ENCODE results near the gene EHMT1. TPM values are rescaled to one million over a fixed set of nuclear protein-coding genes. Genes with fewer than 3 reads are reported as not detected.
"Not testable (repeated sequence)": the region's sequence is repeated elsewhere in the genome, so short reads cannot be mapped to it uniquely, and the experiment has no call there.

The EHMT1 gene
- total RNA-seq, 4 donors from 2014 or later, result 71.6 to 78.2 (median 74.2) TPM

- DNase-seq (ENCODE audit: extremely low spot score), result no peak
- Histone ChIP-seq H3K4me3 (no peak overlapping the region), H3K9me3 (no peaks in the 10 kb centered on the region), H3K27me3 (no peaks in the 10 kb centered on the region), H3K27ac (replicated peaks in 1 of 4) (no peak overlapping the region), H3K4me1 (no peaks in the 10 kb centered on the region), H3K36me3 (peaks cover 19 to 73% (median 67%) of the 10 kb centered on the region in 4 donors)
- WGBS, result 92% methylated on average over 18 of the region's 19 CpGs
- intact Hi-C loops (cut with DNase I), result no loop called here
- no peak for TF ChIP-seq POLR2AphosphoS5 (IDR thresholded peaks at IDR 0.05)
- no peak for TF ChIP-seq CTCF (IDR thresholded peaks at IDR 0.05)
- TF ChIP-seq EP300 (IDR thresholded peaks at IDR 0.05), result no peak
- TF ChIP-seq POLR2A (IDR thresholded peaks at IDR 0.05; ENCODE audit: low read depth), result no peak
These were observed 183.9 kb downstream of the EHMT1 start for GRCh38 chr9:137802521-137803243.

- Histone ChIP-seq H3K36me3 (peaks cover 26 to 71% (median 64%) of the 10 kb centered on the region in 4 donors), H3K27ac (replicated peaks in 1 of 4) (no peak overlapping the region), H3K9me3 (no peaks in the 10 kb centered on the region), H3K4me1 (no peaks in the 10 kb centered on the region), H3K27me3 (no peaks in the 10 kb centered on the region), H3K4me3 (no peak overlapping the region)
- 94% methylated on average over 11 of the region's 14 CpGs for WGBS
- DNase-seq (ENCODE audit: extremely low spot score), result no peak
- TF ChIP-seq CTCF (IDR thresholded peaks at IDR 0.05), result no peak
- no peak for TF ChIP-seq POLR2AphosphoS5 (IDR thresholded peaks at IDR 0.05)
- no peak for TF ChIP-seq POLR2A (IDR thresholded peaks at IDR 0.05; ENCODE audit: low read depth)
- no peak for TF ChIP-seq EP300 (IDR thresholded peaks at IDR 0.05)
- intact Hi-C loops (cut with DNase I), result no loop called here
These were observed 186.3 kb downstream of the EHMT1 start for GRCh38 chr9:137804908-137805630.

GRCh38 chr9:137807721-137808703 is 189.2 kb downstream of the EHMT1 start:
- intact Hi-C loops (cut with DNase I), result no loop called here
- H3K4me1 ChIP-seq, result no peaks in the 10 kb centered on the region
- 94% methylated on average over 12 of the region's 22 CpGs for WGBS
- TF ChIP-seq CTCF (IDR thresholded peaks at IDR 0.05) (no peak), POLR2A (IDR thresholded peaks at IDR 0.05; ENCODE audit: low read depth) (no peak)
- H3K4me3 ChIP-seq, result no peak overlapping the region
- no peaks in the 10 kb centered on the region for H3K27me3 ChIP-seq
- H3K27ac ChIP-seq (replicated peaks in 1 of 4), result no peak overlapping the region
- H3K36me3 ChIP-seq, result peaks cover 33 to 64% (median 57%) of the 10 kb centered on the region in 4 donors
- DNase-seq (ENCODE audit: extremely low spot score), result no peak
- H3K9me3 ChIP-seq, result no peaks in the 10 kb centered on the region

- Histone ChIP-seq H3K4me3 (no peak overlapping the region), H3K27ac (replicated peaks in 1 of 4) (no peak overlapping the region), H3K9me3 (no peaks in the 10 kb centered on the region), H3K36me3 (peaks cover 43 to 65% (median 57%) of the 10 kb centered on the region in 4 donors), H3K27me3 (no peaks in the 10 kb centered on the region), H3K4me1 (no peaks in the 10 kb centered on the region)
- 92% methylated on average over 23 of the region's 23 CpGs for WGBS
- TF ChIP-seq CTCF (IDR thresholded peaks at IDR 0.05) (no peak), POLR2AphosphoS5 (IDR thresholded peaks at IDR 0.05) (no peak), POLR2A (IDR thresholded peaks at IDR 0.05; ENCODE audit: low read depth) (no peak), EP300 (IDR thresholded peaks at IDR 0.05) (no peak)
- no peak for DNase-seq (ENCODE audit: extremely low spot score)
- intact Hi-C loops (cut with DNase I), result no loop called here
These were observed 190.3 kb downstream of the EHMT1 start for GRCh38 chr9:137809040-137809576.

- 96% methylated on average over 57 of the region's 69 CpGs for WGBS
- H3K27ac ChIP-seq (replicated peaks in 1 of 4); H3K9me3 ChIP-seq; intact Hi-C loops (cut with DNase I); H3K4me1 ChIP-seq; DNase-seq (ENCODE audit: extremely low spot score); H3K4me3 ChIP-seq; H3K27me3 ChIP-seq: not testable (repeated sequence)
- peaks cover 50 to 73% (median 64%) of the 10 kb centered on the region in 4 donors for H3K36me3 ChIP-seq
These were observed 191.1 kb downstream of the EHMT1 start for GRCh38 chr9:137809726-137810450.

All from esophagus muscularis mucosa (tissue), 4 donors.